HFF-Myc (cell line): ENCODE data around the gene DHX15.

Experiments
- DNase-seq: peaks from one replicate; pipeline ENCODE4 v3.0.0-alpha.2; 2011; ENCODE audit warnings: low read depth; ENCODE audit errors: extremely low read depth
- H3K4me3 ChIP-seq: replicated peaks from 2 replicates; pipeline ENCODE4 v1.5.1; 2011; ENCODE audit warnings: low read depth, mild to moderate bottlenecking, control low read depth, low read length
- CTCF ChIP-seq: IDR thresholded peaks from 2 replicates; pipeline ENCODE4 v1.5.1; 2012; ENCODE audit warnings: mild to moderate bottlenecking, low read depth, low read length, control low read depth; ENCODE audit errors: missing control alignments

DHX15 gene

GRCh38 chr4:24615977-24616376 lies 31.6 kb upstream of the DHX15 start:
- TF ChIP-seq CTCF = no peak
- H3K4me3 ChIP-seq = no peak overlapping the region
- DNase-seq = no peak

GRCh38 chr4:24614881-24615280 lies 30.5 kb upstream of the DHX15 start:
- no peak for DNase-seq
- TF ChIP-seq CTCF = no peak
- H3K4me3 ChIP-seq = no peak overlapping the region

GRCh38 chr4:24613502-24613901 lies 29.1 kb upstream of the DHX15 start:
- no peak for DNase-seq
- TF ChIP-seq CTCF = no peak
- H3K4me3 ChIP-seq = no peak overlapping the region

GRCh38 chr4:24611575-24611974 lies 27.2 kb upstream of the DHX15 start:
- no peak for DNase-seq
- H3K4me3 ChIP-seq = no peak overlapping the region
- TF ChIP-seq CTCF = no peak

- TF ChIP-seq CTCF = no peak
- no peak for DNase-seq
- no peak overlapping the region for H3K4me3 ChIP-seq
Observed at GRCh38 chr4:24607334-24607733, 23.0 kb upstream of the DHX15 start.

GRCh38 chr4:24605216-24605615 lies 20.9 kb upstream of the DHX15 start:
- TF ChIP-seq CTCF = no peak

GRCh38 chr4:24604558-24605214 lies 20.3 kb upstream of the DHX15 start:
- TF ChIP-seq CTCF = no peak
- H3K4me3 ChIP-seq = no peak overlapping the region
- no peak for DNase-seq

More at GRCh38 chr4:24605216-24605615, 20.9 kb upstream of the DHX15 start:
- DNase-seq = no peak
- H3K4me3 ChIP-seq = no peak overlapping the region
